ENCODE measurements around the gene CCDC142. TPM values are rescaled to one million over a fixed set of nuclear protein-coding genes. Genes with fewer than 3 reads are reported as not detected.

Gene CCDC142
- total RNA-seq, 1 experiment from 2014 or later, result 14.0 TPM

DNA sequence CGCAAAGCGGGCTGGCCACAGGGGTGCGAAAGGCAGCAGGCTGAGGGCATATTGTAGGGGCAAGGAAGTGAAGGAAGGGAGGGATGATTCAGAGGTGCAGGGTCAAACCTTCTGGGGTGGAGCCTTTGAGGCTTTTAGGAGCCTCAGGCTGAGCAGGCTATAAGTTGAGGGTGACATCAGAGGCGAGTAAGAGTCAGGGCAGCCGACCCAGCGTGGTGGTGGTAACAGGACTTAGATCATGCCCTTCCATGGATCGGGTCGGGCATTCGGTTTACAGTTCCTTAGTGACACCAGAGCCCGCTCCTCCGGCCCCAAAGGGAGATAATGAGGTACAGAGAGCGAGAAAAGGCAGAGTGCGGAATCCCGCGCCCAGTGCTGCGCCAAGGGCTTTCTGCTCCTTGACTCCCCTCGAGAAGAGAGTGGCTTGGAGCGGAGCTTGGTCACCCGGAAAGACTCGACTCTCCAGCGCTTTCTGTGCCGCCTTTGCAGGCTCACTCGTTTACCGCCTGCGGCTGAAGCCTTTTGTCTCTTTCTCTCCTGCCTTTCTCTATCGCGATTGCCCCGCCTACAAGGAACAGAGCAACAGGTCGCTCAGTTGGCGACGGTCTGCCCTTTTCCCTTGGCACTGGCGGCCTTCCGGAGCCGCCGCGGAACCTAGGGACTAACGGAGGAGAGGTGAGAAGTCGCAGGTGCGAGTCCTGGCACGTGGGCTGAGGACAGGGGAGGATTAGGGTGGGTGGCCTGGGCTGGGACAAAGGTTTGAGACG lies 15.9 kb upstream of the CCDC142 start (continued):
- 0 out of 2 replicates have a peak, but pooled peaks have one; percentile 15 for TF ChIP-seq KAT7 (CRISPR knock-in tag; IDR thresholded peaks at IDR 0.05; ENCODE audit: borderline replicate concordance)
- TF ChIP-seq FOXP1 (CRISPR knock-in tag; IDR thresholded peaks at IDR 0.05; ENCODE audit: borderline replicate concordance), result peak; percentile 58; the same call in 1 of the 2 replicates
- no peak for TF ChIP-seq FOXJ3 (CRISPR knock-in tag; IDR thresholded peaks at IDR 0.05; ENCODE audit: borderline replicate concordance)
- TF ChIP-seq TP53 (CRISPR knock-in tag; IDR thresholded peaks at IDR 0.05), result 0 out of 2 replicates have a peak, but pooled peaks have one; percentile 45
- peak; percentile 69; the same call in 1 of the 2 replicates for TF ChIP-seq CBFB (CRISPR knock-in tag; IDR thresholded peaks at IDR 0.05; ENCODE audit: low read depth)
- peak; percentile 38; the same call in 1 of the 2 replicates for TF ChIP-seq USF1 (CRISPR knock-in tag; IDR thresholded peaks at IDR 0.05)
- TF ChIP-seq MYBL2 (CRISPR knock-in tag; IDR thresholded peaks at IDR 0.05), result 0 out of 2 replicates have a peak, but pooled peaks have one; percentile 20
- TF ChIP-seq ZNF396 (CRISPR knock-in tag; IDR thresholded peaks at IDR 0.05; ENCODE audit: borderline replicate concordance), result no peak

GRCh38 chr2:74497777-74498499 lies 15.1 kb upstream of the CCDC142 start:
- CTCF ChIA-PET, result interaction anchor here (0.8 to 4.1 kb wide), 6 partner anchors 8 to 149 kb away, joined by 3 to 18 read pairs (median 3); partner anchors contain the start of genes CCDC142, TTC31 and WBP1
- Mint-ChIP-seq H3K4me1 (peaks cover 43% of the 10 kb centered on the region), H3K27me3 (ENCODE audit: low read depth) (peaks cover 88% of the 10 kb centered on the region), H3K4me3 (peak overlapping the region; percentile 79), H3K36me3 (peaks cover 12% of the 10 kb centered on the region), H3K27ac (no peak overlapping the region), H3K9me3 (no peaks in the 10 kb centered on the region)
- peak; percentile 13 for ATAC-seq
- POLR2A ChIA-PET, result interaction anchor here (1.0 to 1.5 kb wide), 2 partner anchors 15 to 18 kb away, joined by 3 to 4 read pairs; partner anchors contain the start of genes CCDC142 and TTC31
- DNase-seq (ENCODE audit: low spot score), result peak; percentile 71
- TF ChIP-seq ATF3 (CRISPR knock-in tag; conservative IDR thresholded peaks at IDR 0.05) (no peak), GRHL2 (CRISPR knock-in tag; IDR thresholded peaks at IDR 0.05; ENCODE audit: insufficient replicate concordance, severe bottlenecking) (no peak), AR (CRISPR knock-in tag; IDR thresholded peaks at IDR 0.05) (peak; percentile 47; the same call in 1 of the 2 replicates), CREB1 (CRISPR knock-in tag; IDR thresholded peaks at IDR 0.05) (no peak), ZNF121 (CRISPR knock-in tag; IDR thresholded peaks at IDR 0.05) (no peak), ERG (CRISPR knock-in tag; IDR thresholded peaks at IDR 0.05) (no peak), TP53 (CRISPR knock-in tag; IDR thresholded peaks at IDR 0.05) (no peak), SMAD3 (CRISPR knock-in tag; IDR thresholded peaks at IDR 0.05; ENCODE audit: borderline replicate concordance) (peak; percentile 43; the same call in 1 of the 2 replicates), EMX1 (CRISPR knock-in tag; IDR thresholded peaks at IDR 0.05) (no peak), TEAD1 (CRISPR knock-in tag; IDR thresholded peaks at IDR 0.05) (0 out of 2 replicates have a peak, but pooled peaks have one; percentile 60), KAT7 (CRISPR knock-in tag; IDR thresholded peaks at IDR 0.05; ENCODE audit: borderline replicate concordance) (no peak), OVOL2 (CRISPR knock-in tag; IDR thresholded peaks at IDR 0.05; ENCODE audit: borderline replicate concordance) (no peak), ARID4B (CRISPR knock-in tag; IDR thresholded peaks at IDR 0.05; ENCODE audit: borderline replicate concordance) (peak; percentile 66; the same call in 1 of the 2 replicates)
- TF ChIP-seq, protein P1, sequence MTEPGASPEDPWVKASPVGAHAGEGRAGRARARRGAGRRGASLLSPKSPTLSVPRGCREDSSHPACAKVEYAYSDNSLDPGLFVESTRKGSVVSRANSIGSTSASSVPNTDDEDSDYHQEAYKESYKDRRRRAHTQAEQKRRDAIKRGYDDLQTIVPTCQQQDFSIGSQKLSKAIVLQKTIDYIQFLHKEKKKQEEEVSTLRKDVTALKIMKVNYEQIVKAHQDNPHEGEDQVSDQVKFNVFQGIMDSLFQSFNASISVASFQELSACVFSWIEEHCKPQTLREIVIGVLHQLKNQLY (CRISPR knock-in tag; IDR thresholded peaks at IDR 0.05), result no peak
